SK-N-SH treated with all-trans-retinoic acid at 6 μM for 48 hours (cell line): ENCODE measurements around the gene AGBL1.

Source experiments
- ATAC-seq: fragments of 200-7000 bp; cut with Tn5 transposase; 3 replicates; pipeline ENCODE4 v1.9.1; 2020; ENCODE audit warnings: mild to moderate bottlenecking, moderate library complexity
- ARNTL ChIP-seq: fragments of 450-650 bp; formaldehyde crosslinking; IDR thresholded peaks from 2 replicates; pipeline ENCODE4 v1.5.0; 2020; ENCODE audit warnings: low read depth, mild to moderate bottlenecking, moderate library complexity, borderline replicate concordance
- BACH2 ChIP-seq: fragments of 250-450 bp; sonication (Bioruptor Pico); IDR thresholded peaks from 2 replicates; pipeline ENCODE4 v1.9.0; 2021; ENCODE audit warnings: mild to moderate bottlenecking, borderline replicate concordance
- CSRNP3 ChIP-seq: fragments of 250-450 bp; sonication (Bioruptor Pico); IDR thresholded peaks from 2 replicates; pipeline ENCODE4 v1.5.1; 2021; ENCODE audit warnings: mild to moderate bottlenecking, moderate library complexity
- ESRRG ChIP-seq: fragments of 250-450 bp; sonication (Bioruptor Pico); IDR thresholded peaks from 2 replicates; pipeline ENCODE4 v1.6.1; 2021; ENCODE audit warnings: mild to moderate bottlenecking
- GLIS3 ChIP-seq: fragments of 250-450 bp; sonication (Bioruptor Pico); IDR thresholded peaks from 2 replicates; pipeline ENCODE4 v1.5.0; 2020; ENCODE audit warnings: mild to moderate bottlenecking, moderate library complexity
- ISL1 ChIP-seq: fragments of 250-450 bp; sonication (Bioruptor Pico); IDR thresholded peaks from 2 replicates; pipeline ENCODE4 v2.1.2; 2022; ENCODE audit warnings: mild to moderate bottlenecking, moderate library complexity
- OSR1 ChIP-seq: fragments of 250-450 bp; sonication (Bioruptor Pico); IDR thresholded peaks from 2 replicates; pipeline ENCODE4 v1.8.0; 2022; ENCODE audit warnings: moderate library complexity, mild to moderate bottlenecking, inconsistent platforms
- POU6F1 ChIP-seq: fragments of 250-450 bp; sonication (Bioruptor Pico); IDR thresholded peaks from 2 replicates; pipeline ENCODE4 v1.8.0; 2021; ENCODE audit warnings: low read depth, mild to moderate bottlenecking, moderate library complexity, borderline replicate concordance
- RARB ChIP-seq: fragments of 250-450 bp; sonication (Bioruptor Pico); IDR thresholded peaks from 2 replicates; pipeline ENCODE4 v1.8.0; 2021; ENCODE audit warnings: mild to moderate bottlenecking, moderate library complexity
- SNAI2 ChIP-seq: fragments of 250-450 bp; sonication (Bioruptor Pico); IDR thresholded peaks from 2 replicates; pipeline ENCODE4 v1.5.0; 2020; ENCODE audit warnings: mild to moderate bottlenecking, moderate library complexity
- TCF4 ChIP-seq: fragments of 250-450 bp; sonication (Bioruptor Pico); IDR thresholded peaks from 2 replicates; pipeline ENCODE4 v1.8.0; 2021; ENCODE audit warnings: mild to moderate bottlenecking, moderate library complexity, borderline replicate concordance
- TOX ChIP-seq: fragments of 250-450 bp; sonication (Bioruptor Pico); IDR thresholded peaks from 2 replicates; pipeline ENCODE4 v1.8.0; 2021; ENCODE audit warnings: mild to moderate bottlenecking, moderate library complexity, borderline replicate concordance
- ZC3H10 ChIP-seq: fragments of 250-450 bp; sonication (Bioruptor Pico); IDR thresholded peaks from 2 replicates; pipeline ENCODE4 v1.5.1; 2021; ENCODE audit warnings: mild to moderate bottlenecking, moderate library complexity
- ZFP3 ChIP-seq: fragments of 250-450 bp; sonication (Bioruptor Pico); IDR thresholded peaks from 2 replicates; pipeline ENCODE4 v1.5.0; 2020; ENCODE audit warnings: mild to moderate bottlenecking, moderate library complexity
- ZFP30 ChIP-seq: fragments of 450-650 bp; formaldehyde crosslinking; IDR thresholded peaks from 2 replicates; pipeline ENCODE4 v1.5.0; 2022; ENCODE audit warnings: mild to moderate bottlenecking, moderate library complexity
- ZNF8 ChIP-seq: fragments of 450-650 bp; formaldehyde crosslinking; IDR thresholded peaks from 2 replicates; pipeline ENCODE4 v1.5.0; 2020; ENCODE audit warnings: mild to moderate bottlenecking, moderate library complexity
- TF ChIP-seq, protein P1 (sequence below): fragments of 250-450 bp; sonication (Bioruptor Pico); IDR thresholded peaks from 2 replicates; pipeline ENCODE4 v1.5.1; 2020; ENCODE audit warnings: low read depth, mild to moderate bottlenecking, moderate library complexity
- TF ChIP-seq, protein P2 (sequence below): fragments of 250-450 bp; sonication (Bioruptor Pico); IDR thresholded peaks from 2 replicates; pipeline ENCODE4 v1.8.0; 2020; ENCODE audit warnings: mild to moderate bottlenecking, moderate library complexity, borderline replicate concordance

Gene AGBL1

DNA sequence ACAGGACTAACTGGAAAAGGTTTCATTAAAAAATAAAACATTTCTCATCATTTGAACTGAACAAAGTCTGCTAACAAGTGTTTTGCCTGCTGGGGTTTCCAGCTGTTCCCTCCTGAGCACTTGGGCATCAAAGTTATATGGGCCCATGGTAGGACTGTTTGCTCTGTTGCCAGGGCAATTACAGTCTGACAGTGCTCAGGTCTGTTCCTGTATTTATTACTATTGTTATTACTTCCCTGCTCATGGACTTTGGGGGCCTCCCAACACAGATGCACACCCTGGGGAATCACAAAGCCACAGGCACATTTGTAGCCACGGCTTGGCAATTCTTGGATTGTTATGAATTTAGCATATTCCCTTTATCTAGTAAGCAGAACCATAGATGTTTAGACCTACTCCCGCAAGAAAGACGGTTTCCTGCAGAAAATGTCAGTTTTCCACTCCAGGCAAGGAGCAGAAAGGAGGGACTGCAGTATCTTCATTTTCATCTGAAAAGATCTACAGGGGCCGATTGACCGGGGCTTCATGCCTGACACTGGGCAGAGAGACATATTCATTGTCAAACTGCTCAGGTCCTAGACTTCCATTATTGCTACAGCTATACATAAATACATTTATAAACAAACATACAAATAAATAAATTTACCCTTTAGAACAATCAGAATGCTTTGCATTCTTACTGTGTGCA lies 580.2 kb downstream of the AGBL1 start (continued):
- TF ChIP-seq TOX (CRISPR knock-in tag) (no peak), RARB (CRISPR knock-in tag) (no peak), ARNTL (CRISPR knock-in tag) (no peak), ZC3H10 (CRISPR knock-in tag) (no peak), ESRRG (CRISPR knock-in tag) (no peak), TCF4 (no peak)
- TF ChIP-seq, protein P1, sequence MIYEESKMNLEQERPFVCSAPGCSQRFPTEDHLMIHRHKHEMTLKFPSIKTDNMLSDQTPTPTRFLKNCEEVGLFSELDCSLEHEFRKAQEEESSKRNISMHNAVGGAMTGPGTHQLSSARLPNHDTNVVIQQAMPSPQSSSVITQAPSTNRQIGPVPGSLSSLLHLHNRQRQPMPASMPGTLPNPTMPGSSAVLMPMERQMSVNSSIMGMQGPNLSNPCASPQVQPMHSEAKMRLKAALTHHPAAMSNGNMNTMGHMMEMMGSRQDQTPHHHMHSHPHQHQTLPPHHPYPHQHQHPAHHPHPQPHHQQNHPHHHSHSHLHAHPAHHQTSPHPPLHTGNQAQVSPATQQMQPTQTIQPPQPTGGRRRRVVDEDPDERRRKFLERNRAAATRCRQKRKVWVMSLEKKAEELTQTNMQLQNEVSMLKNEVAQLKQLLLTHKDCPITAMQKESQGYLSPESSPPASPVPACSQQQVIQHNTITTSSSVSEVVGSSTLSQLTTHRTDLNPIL (CRISPR knock-in tag): no peak

GRCh38 chr15:86661580-86661979 lies 581.9 kb downstream of the AGBL1 start:
- no peak for ATAC-seq
- no peak for TF ChIP-seq ZNF8 (CRISPR knock-in tag)
- TF ChIP-seq, protein P2, sequence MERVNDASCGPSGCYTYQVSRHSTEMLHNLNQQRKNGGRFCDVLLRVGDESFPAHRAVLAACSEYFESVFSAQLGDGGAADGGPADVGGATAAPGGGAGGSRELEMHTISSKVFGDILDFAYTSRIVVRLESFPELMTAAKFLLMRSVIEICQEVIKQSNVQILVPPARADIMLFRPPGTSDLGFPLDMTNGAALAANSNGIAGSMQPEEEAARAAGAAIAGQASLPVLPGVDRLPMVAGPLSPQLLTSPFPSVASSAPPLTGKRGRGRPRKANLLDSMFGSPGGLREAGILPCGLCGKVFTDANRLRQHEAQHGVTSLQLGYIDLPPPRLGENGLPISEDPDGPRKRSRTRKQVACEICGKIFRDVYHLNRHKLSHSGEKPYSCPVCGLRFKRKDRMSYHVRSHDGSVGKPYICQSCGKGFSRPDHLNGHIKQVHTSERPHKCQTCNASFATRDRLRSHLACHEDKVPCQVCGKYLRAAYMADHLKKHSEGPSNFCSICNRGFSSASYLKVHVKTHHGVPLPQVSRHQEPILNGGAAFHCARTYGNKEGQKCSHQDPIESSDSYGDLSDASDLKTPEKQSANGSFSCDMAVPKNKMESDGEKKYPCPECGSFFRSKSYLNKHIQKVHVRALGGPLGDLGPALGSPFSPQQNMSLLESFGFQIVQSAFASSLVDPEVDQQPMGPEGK (CRISPR knock-in tag): no peak
- TF ChIP-seq, protein P1 (CRISPR knock-in tag): no peak
- no peak for TF ChIP-seq ISL1 (CRISPR knock-in tag)
- TF ChIP-seq OSR1: no peak
- TF ChIP-seq CSRNP3 (CRISPR knock-in tag): no peak
- no peak for TF ChIP-seq SNAI2 (CRISPR knock-in tag)
- no peak for TF ChIP-seq ZC3H10 (CRISPR knock-in tag)
- no peak for TF ChIP-seq BACH2 (CRISPR knock-in tag)
- no peak for TF ChIP-seq TCF4
- TF ChIP-seq ESRRG (CRISPR knock-in tag): no peak
- no peak for TF ChIP-seq GLIS3 (CRISPR knock-in tag)
- TF ChIP-seq ZFP30 (CRISPR knock-in tag): no peak

- ATAC-seq: no peak
- TF ChIP-seq ZFP30 (CRISPR knock-in tag) (no peak), GLIS3 (CRISPR knock-in tag) (no peak), ZC3H10 (CRISPR knock-in tag) (no peak), CSRNP3 (CRISPR knock-in tag) (no peak), POU6F1 (no peak)
Measured at GRCh38 chr15:86663304-86663703, 583.6 kb downstream of the AGBL1 start.

GRCh38 chr15:86663979-86664378 lies 584.3 kb downstream of the AGBL1 start:
- TF ChIP-seq ZFP30 (CRISPR knock-in tag) (no peak), ZFP3 (no peak), CSRNP3 (CRISPR knock-in tag) (no peak), SNAI2 (CRISPR knock-in tag) (no peak), GLIS3 (CRISPR knock-in tag) (no peak), ZNF8 (CRISPR knock-in tag) (no peak)
- TF ChIP-seq, all 23 proteins: peak for 0

More at GRCh38 chr15:86663979-86664378, 584.3 kb downstream of the AGBL1 start:
- no peak for ATAC-seq
